ENCODE results near the gene SP5.
"Not testable (repeated sequence)": the region's sequence is repeated elsewhere in the genome, so short reads cannot be mapped to it uniquely, and the experiment has no call there.

Gene SP5

GRCh38 chr2:170740660-170741059, 25.5 kb downstream of the SP5 start:
- DNase-seq: no peak

- DNase-seq: no peak
Observed at GRCh38 chr2:170742000-170742399, 26.9 kb downstream of the SP5 start.

GRCh38 chr2:170742896-170743529, 27.9 kb downstream of the SP5 start:
- no peak for DNase-seq

GRCh38 chr2:170743530-170744239, 28.5 kb downstream of the SP5 start:
- no peak for DNase-seq

- no peak for DNase-seq
Observed at GRCh38 chr2:170744248-170745002, 29.3 kb downstream of the SP5 start.

- no peak for DNase-seq
Observed at GRCh38 chr2:170745305-170745704, 30.2 kb downstream of the SP5 start.

GRCh38 chr2:170747921-170748320, 32.8 kb downstream of the SP5 start:
- DNase-seq: no peak

- DNase-seq: not testable (repeated sequence)
Observed at GRCh38 chr2:170751555-170751954, 36.4 kb downstream of the SP5 start.

GRCh38 chr2:170761572-170761971, 46.4 kb downstream of the SP5 start:
- DNase-seq: no peak

GRCh38 chr2:170762760-170763159, 47.6 kb downstream of the SP5 start:
- DNase-seq: no peak

- no peak for DNase-seq
Observed at GRCh38 chr2:170763232-170763631, 48.1 kb downstream of the SP5 start.

- DNase-seq: no peak
Observed at GRCh38 chr2:170764880-170765261, 49.7 kb downstream of the SP5 start.

- DNase-seq: no peak
Observed at GRCh38 chr2:170766693-170767092, 51.6 kb downstream of the SP5 start.
